Pancreas (tissue), 10 donors: ENCODE measurements around the gene CSMD2. TPM values are rescaled to one million over a fixed set of nuclear protein-coding genes. Genes with fewer than 3 reads are reported as not detected.

ENCODE experiments used
- ATAC-seq, 4 donors: fragments of 200-7000 bp; cut with Tn5 transposase; one replicate each; pipeline versions ENCODE4 v1.8.0 to v1.9.1; 2020; ENCODE audit warnings: mild to moderate bottlenecking in 4 of 4, moderate library complexity in 4 of 4
- DNase-seq, 6 donors: peaks; one replicate each; pipeline ENCODE4 v3.0.0-alpha.2; 2020
- FAIRE-seq: peaks from 2 replicates; lab custom pipeline; 2012; peaks lifted over from hg19 to GRCh38; lab: Jason Lieb, UNC
- H3K27ac ChIP-seq, 4 donors: fragments of 200-600 bp; sonication (generic); 1 replicate in 3 of 4; 2 replicates in 1 of 4; pipeline versions ENCODE4 v1.5.0 to v1.8.0; 2020
- H3K27me3 ChIP-seq, 4 donors: fragments of 200-600 bp; one replicate each; pipeline ENCODE4 v1.8.0; 2021
- H3K36me3 ChIP-seq, 3 donors: fragments of 200-600 bp; sonication (generic) in 1 of 3; one replicate each; pipeline versions ENCODE4 v1.5.0 to v1.8.0; 2020 to 2021
- H3K4me1 ChIP-seq, 3 donors: fragments of 200-600 bp; one replicate each; pipeline ENCODE4 v1.8.0; 2021
- H3K4me3 ChIP-seq, 4 donors: fragments of 200-600 bp; sonication (generic) in 2 of 4; one replicate each; pipeline versions ENCODE4 v1.5.0 to v1.8.0; 2020 to 2021
- H3K9me3 ChIP-seq, 4 donors: fragments of 200-600 bp; one replicate each; pipeline ENCODE4 v1.8.0; 2021
- CTCF ChIP-seq, 4 donors: fragments of 200-600 bp; sonication (generic) in 3 of 4; IDR thresholded peaks; one replicate each; pipeline versions ENCODE4 v1.5.0 to v1.8.0; 2021; ENCODE audit warnings: antibody characterized with exemption in 4 of 4
- WGBS, 2 donors: extraction: QIAGEN DNeasy Blood & Tissue Kit; methylation state at CpG; one replicate each; pipeline ENCODE4 v1.1.7; 2013; 5-methylcytosine and 5-hydroxymethylcytosine counted together
- intact Hi-C, 3 donors: fragments of 100-400 bp; cut with DNase I; formaldehyde crosslinking; loops; one replicate each; pipeline versions ENCODE4 v1.11.1 to v1.14.2; 2022
- polyA plus RNA-seq, 2 donors: library from polyadenylated mRNA; stranded (reverse); fragments of 200-250 nt; gene quantifications; one replicate each; pipeline ENCODE4 v1.2.3, GENCODE V29; 2013
- total RNA-seq, 6 donors: library from RNA; stranded (reverse); fragmentation: NEBNext Ultra II Directional in 4 of 6; extraction: Animal tissue kit (Norgen Biotek cat#: 25700) in 4 of 6; gene quantifications; one replicate each; pipeline versions ENCODE4 v1.2.1 to v1.2.4, GENCODE V29; 2021 to 2023
- donor health status: healthy with polysubstance abuse.
- donor health status: DM: no; HTN: no; CAD: no; lungs with moderate emphysema.
- donor health status: DM: no; HTN: no; CAD: no.
- donor health status: control.
- donor health status: control.
- donor health status: Bipolar disorder and iron deficiency.
- donor health status: DM: yes; HTN: yes; CAD: no.
- donor health status: DM: no; HTN: no; CAD: no.
- donor health status: DM: no; HTN: no; CAD: no.
- donor health status: DM: yes; HTN: yes; CAD: no.

Gene CSMD2
- total and polyA plus RNA-seq, 8 donors, result 0.04 to 2.0 (median 0.36) TPM

GRCh38 chr1:33971018-33971710, 193.9 kb downstream of the CSMD2 start:
- Histone ChIP-seq H3K27me3 (no peaks in the 10 kb centered on the region), H3K4me1 (no peaks in the 10 kb centered on the region), H3K36me3 (no peaks in the 10 kb centered on the region), H3K9me3 (no peaks in the 10 kb centered on the region), H3K27ac (no peak overlapping the region), H3K4me3 (no peak overlapping the region)
- intact Hi-C loops, result no loop called here
- FAIRE-seq (no peak), DNase-seq (no peak), ATAC-seq (peak in 3 of 4 donors; percentile 18 to 55 (median 33))
- 76 to 80% methylated on average over 17 of the region's 17 CpGs for WGBS, 2 donors
- TF ChIP-seq CTCF (IDR thresholded peaks at IDR 0.05), result no peak

GRCh38 chr1:33970148-33970825, 194.7 kb downstream of the CSMD2 start:
- Histone ChIP-seq H3K4me1 (no peaks in the 10 kb centered on the region), H3K9me3 (no peaks in the 10 kb centered on the region), H3K4me3 (no peak overlapping the region), H3K27ac (no peak overlapping the region), H3K36me3 (no peaks in the 10 kb centered on the region), H3K27me3 (no peaks in the 10 kb centered on the region)
- 85 to 86% methylated on average over 5 of the region's 5 CpGs for WGBS, 2 donors
- no peak for TF ChIP-seq CTCF (IDR thresholded peaks at IDR 0.05)
- no peak for DNase-seq
- intact Hi-C loops, result no loop called here
- FAIRE-seq, result no peak
- no peak for ATAC-seq

GRCh38 chr1:33966346-33967141, 198.5 kb downstream of the CSMD2 start:
- Histone ChIP-seq H3K4me3 (no peak overlapping the region), H3K27ac (no peak overlapping the region), H3K36me3 (no peaks in the 10 kb centered on the region), H3K4me1 (no peaks in the 10 kb centered on the region), H3K9me3 (no peaks in the 10 kb centered on the region), H3K27me3 (no peaks in the 10 kb centered on the region)
- FAIRE-seq (no peak), ATAC-seq (peak; percentile 76 to 91 (median 84)), DNase-seq (peak in 3 of 6 donors; percentile 41 to 68 (median 65))
- intact Hi-C loops, result no loop called here
- 54 to 60% methylated on average over 12 of the region's 12 CpGs for WGBS, 2 donors
- TF ChIP-seq CTCF (IDR thresholded peaks at IDR 0.05), result no peak

GRCh38 chr1:33965086-33965485, 199.9 kb downstream of the CSMD2 start:
- intact Hi-C loops, result no loop called here
- Histone ChIP-seq H3K9me3 (no peaks in the 10 kb centered on the region), H3K27ac (no peak overlapping the region), H3K27me3 (no peaks in the 10 kb centered on the region), H3K4me1 (no peaks in the 10 kb centered on the region), H3K36me3 (no peaks in the 10 kb centered on the region), H3K4me3 (no peak overlapping the region)
- TF ChIP-seq CTCF (IDR thresholded peaks at IDR 0.05), result no peak
- DNase-seq, result no peak
- WGBS, 2 donors, result 78 to 83% methylated on average over 3 of the region's 3 CpGs
- ATAC-seq, result no peak
- FAIRE-seq, result no peak
